Epithelial cell of esophagus (primary cell): Measurements from ENCODE around the gene SGMS2.

ENCODE experiments used
- DNase-seq: peaks from one replicate; pipeline ENCODE4 v3.0.0; 2010; ENCODE audit warnings: low read depth
- H3K4me3 ChIP-seq: 2 replicates; pipeline ENCODE4 v1.5.1; 2011; ENCODE audit warnings: mild to moderate bottlenecking, low read length, control low read depth
- CTCF ChIP-seq: IDR thresholded peaks from 2 replicates; pipeline ENCODE4 v1.5.1; 2011; ENCODE audit warnings: low read depth, mild to moderate bottlenecking, low read length, control low read depth, inconsistent platforms; ENCODE audit not compliant: insufficient read depth; ENCODE audit errors: missing control alignments

Gene SGMS2

GRCh38 chr4:107894138-107894603, 69.4 kb downstream of the SGMS2 start:
- TF ChIP-seq CTCF, result no peak
- DNase-seq, result no peak
- no peak overlapping the region for H3K4me3 ChIP-seq

- no peak overlapping the region for H3K4me3 ChIP-seq
- peak; percentile 98 for DNase-seq
- no peak for TF ChIP-seq CTCF
Observed at GRCh38 chr4:107896158-107896645, 71.5 kb downstream of the SGMS2 start.

- no peak for TF ChIP-seq CTCF
Observed at GRCh38 chr4:107896646-107897045, 71.9 kb downstream of the SGMS2 start.

GRCh38 chr4:107897823-107898222, 73.1 kb downstream of the SGMS2 start:
- peak; percentile 19 for DNase-seq
- no peak overlapping the region for H3K4me3 ChIP-seq
- TF ChIP-seq CTCF, result no peak

More at GRCh38 chr4:107896646-107897045, 71.9 kb downstream of the SGMS2 start:
- no peak overlapping the region for H3K4me3 ChIP-seq
- no peak for DNase-seq

GRCh38 chr4:107900067-107900466, 75.3 kb downstream of the SGMS2 start:
- H3K4me3 ChIP-seq, result no peak overlapping the region
- TF ChIP-seq CTCF, result no peak
- DNase-seq, result peak; percentile 36

- TF ChIP-seq CTCF, result no peak
- DNase-seq, result no peak
- H3K4me3 ChIP-seq, result no peak overlapping the region
Observed at GRCh38 chr4:107900508-107900907, 75.8 kb downstream of the SGMS2 start.

GRCh38 chr4:107901213-107901934, 76.6 kb downstream of the SGMS2 start:
- DNase-seq, result no peak
- TF ChIP-seq CTCF, result no peak
- no peak overlapping the region for H3K4me3 ChIP-seq
